Breast epithelium (tissue), 3 donors: ENCODE measurements around the gene RAB5B.

Source experiments
- POLR2A ChIP-seq: fragments of 450-650 bp; IDR thresholded peaks from one replicate; pipeline ENCODE4 v1.6.1; 2016; ENCODE audit warnings: antibody characterized with exemption, mild to moderate bottlenecking, moderate library complexity
- TF ChIP-seq, protein P1 (sequence below), 3 donors: fragments of 450-650 bp; IDR thresholded peaks; one replicate each; pipeline ENCODE4 v1.5.1; 2016 to 2017; ENCODE audit warnings: antibody characterized with exemption in 3 of 3, mild to moderate bottlenecking in 3 of 3, moderate library complexity in 3 of 3

- TF ChIP-seq, protein P1, sequence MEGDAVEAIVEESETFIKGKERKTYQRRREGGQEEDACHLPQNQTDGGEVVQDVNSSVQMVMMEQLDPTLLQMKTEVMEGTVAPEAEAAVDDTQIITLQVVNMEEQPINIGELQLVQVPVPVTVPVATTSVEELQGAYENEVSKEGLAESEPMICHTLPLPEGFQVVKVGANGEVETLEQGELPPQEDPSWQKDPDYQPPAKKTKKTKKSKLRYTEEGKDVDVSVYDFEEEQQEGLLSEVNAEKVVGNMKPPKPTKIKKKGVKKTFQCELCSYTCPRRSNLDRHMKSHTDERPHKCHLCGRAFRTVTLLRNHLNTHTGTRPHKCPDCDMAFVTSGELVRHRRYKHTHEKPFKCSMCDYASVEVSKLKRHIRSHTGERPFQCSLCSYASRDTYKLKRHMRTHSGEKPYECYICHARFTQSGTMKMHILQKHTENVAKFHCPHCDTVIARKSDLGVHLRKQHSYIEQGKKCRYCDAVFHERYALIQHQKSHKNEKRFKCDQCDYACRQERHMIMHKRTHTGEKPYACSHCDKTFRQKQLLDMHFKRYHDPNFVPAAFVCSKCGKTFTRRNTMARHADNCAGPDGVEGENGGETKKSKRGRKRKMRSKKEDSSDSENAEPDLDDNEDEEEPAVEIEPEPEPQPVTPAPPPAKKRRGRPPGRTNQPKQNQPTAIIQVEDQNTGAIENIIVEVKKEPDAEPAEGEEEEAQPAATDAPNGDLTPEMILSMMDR (IDR thresholded peaks at IDR 0.05): no peak
- no peak for TF ChIP-seq POLR2A
Observed at GRCh38 chr12:55997535-55997859, 23.6 kb downstream of the RAB5B start.
